ENCODE results near the gene RAB3IL1. TPM values are rescaled to one million over a fixed set of nuclear protein-coding genes. Genes with fewer than 3 reads are reported as not detected.

The RAB3IL1 gene
- total RNA-seq, 1 donor from 2014 or later, result 9.5 TPM

GRCh38 chr11:61899146-61899841, 18.1 kb downstream of the RAB3IL1 start:
- Histone ChIP-seq H3K9me3 (replicated peaks) (no peaks in the 10 kb centered on the region), H3K27ac (replicated peaks) (peak overlapping the region; percentile 61), H3K27me3 (ENCODE audit: low read depth) (no peaks in the 10 kb centered on the region), H3K4me1 (peaks cover 22% of the 10 kb centered on the region), H3K36me3 (peaks cover 19% of the 10 kb centered on the region), H3K4me3 (no peak overlapping the region)
- TF ChIP-seq CTCF (IDR thresholded peaks at IDR 0.05; ENCODE audit: borderline replicate concordance), result peak; percentile 100
- peak; percentile 83 for DNase-seq
- intact Hi-C loops (cut with micrococcal nuclease), result loop anchor here (5.0 to 10.0 kb wide), 3 partner anchors 48 to 183 kb away; partner anchors contain the start of genes FEN1 and TMEM258

- no peak overlapping the region for H3K4me3 ChIP-seq
- H3K36me3 ChIP-seq, result peaks cover 13% of the 10 kb centered on the region
- H3K9me3 ChIP-seq (replicated peaks), result no peaks in the 10 kb centered on the region
- H3K27ac ChIP-seq (replicated peaks), result peak overlapping the region; percentile 61
- H3K27me3 ChIP-seq (ENCODE audit: low read depth), result no peaks in the 10 kb centered on the region
- DNase-seq, result no peak
- peaks cover 22% of the 10 kb centered on the region for H3K4me1 ChIP-seq
- no peak for TF ChIP-seq CTCF (IDR thresholded peaks at IDR 0.05; ENCODE audit: borderline replicate concordance)
- intact Hi-C loops (cut with micrococcal nuclease), result loop anchor here (5.0 to 10.0 kb wide), 3 partner anchors 49 to 184 kb away; partner anchors contain the start of genes FEN1 and TMEM258
Observed at GRCh38 chr11:61898247-61898582, 19.2 kb downstream of the RAB3IL1 start.

- Histone ChIP-seq H3K4me1 (peaks cover 22% of the 10 kb centered on the region), H3K27ac (replicated peaks) (peak overlapping the region; percentile 61), H3K36me3 (peaks cover 13% of the 10 kb centered on the region), H3K27me3 (ENCODE audit: low read depth) (no peaks in the 10 kb centered on the region), H3K4me3 (no peak overlapping the region), H3K9me3 (replicated peaks) (no peaks in the 10 kb centered on the region)
- peak; percentile 69 for DNase-seq
- intact Hi-C loops (cut with micrococcal nuclease), result loop anchor here (5.0 to 10.0 kb wide), 3 partner anchors 50 to 185 kb away; partner anchors contain the start of genes FEN1 and TMEM258
- TF ChIP-seq CTCF (IDR thresholded peaks at IDR 0.05; ENCODE audit: borderline replicate concordance), result peak; percentile 91
Observed at GRCh38 chr11:61897387-61898246, 19.7 kb downstream of the RAB3IL1 start.

GRCh38 chr11:61896665-61897386, 20.5 kb downstream of the RAB3IL1 start:
- H3K36me3 ChIP-seq, result peaks cover 6% of the 10 kb centered on the region
- H3K27me3 ChIP-seq (ENCODE audit: low read depth), result no peaks in the 10 kb centered on the region
- no peak for DNase-seq
- intact Hi-C loops (cut with micrococcal nuclease), result loop anchor here (5.0 to 10.0 kb wide), 3 partner anchors 50 to 185 kb away; partner anchors contain the start of genes FEN1 and TMEM258
- H3K4me1 ChIP-seq, result peaks cover 26% of the 10 kb centered on the region
- no peak overlapping the region for H3K27ac ChIP-seq (replicated peaks)
- TF ChIP-seq CTCF (IDR thresholded peaks at IDR 0.05; ENCODE audit: borderline replicate concordance), result no peak
- H3K4me3 ChIP-seq, result no peak overlapping the region
- no peaks in the 10 kb centered on the region for H3K9me3 ChIP-seq (replicated peaks)

- no peak for TF ChIP-seq CTCF (IDR thresholded peaks at IDR 0.05; ENCODE audit: borderline replicate concordance)
- DNase-seq, result no peak
- Histone ChIP-seq H3K4me1 (peaks cover 33% of the 10 kb centered on the region), H3K27ac (replicated peaks) (no peak overlapping the region), H3K4me3 (no peak overlapping the region), H3K36me3 (no peaks in the 10 kb centered on the region), H3K9me3 (replicated peaks) (no peaks in the 10 kb centered on the region), H3K27me3 (ENCODE audit: low read depth) (no peaks in the 10 kb centered on the region)
- intact Hi-C loops (cut with micrococcal nuclease), result loop anchor here (5.0 to 10.0 kb wide), 3 partner anchors 52 to 187 kb away; partner anchors contain the start of genes FEN1 and TMEM258
Observed at GRCh38 chr11:61895718-61896059, 21.7 kb downstream of the RAB3IL1 start.

Data from left ventricle myocardium inferior (tissue), 1 donor.